Gastrocnemius medialis (tissue), 4 donors: ENCODE results near the gene ELP2.
"Not testable (repeated sequence)": the region's sequence is repeated elsewhere in the genome, so short reads cannot be mapped to it uniquely, and the experiment has no call there.

Experiments used
- CTCF ChIP-seq, 5 experiments: fragments of 450-650 bp in 3 of 5; fragments of 200-600 bp in 2 of 5; sonication (generic) in 2 of 5; IDR thresholded peaks in 4 of 5; conservative IDR thresholded peaks in 1 of 5; 1 replicate in 4 of 5; 2 replicates in 1 of 5; pipeline ENCODE4 v1.5.1; 2016 to 2019; ENCODE audit warnings: antibody characterized with exemption in 5 of 5, mild to moderate bottlenecking in 3 of 5, moderate library complexity in 3 of 5
- POLR2A ChIP-seq, 2 donors: fragments of 450-650 bp; IDR thresholded peaks; one replicate each; pipeline ENCODE4 v1.6.1; 2017; ENCODE audit warnings: antibody characterized with exemption in 2 of 2, mild to moderate bottlenecking in 2 of 2, moderate library complexity in 2 of 2

- TF ChIP-seq CTCF (IDR thresholded peaks at IDR 0.05 in 4 of 5, conservative IDR thresholded peaks at IDR 0.05 in 1 of 5); POLR2A (IDR thresholded peaks at IDR 0.05): not testable (repeated sequence)
Observed at GRCh38 chr18:36168296-36168695, 38.6 kb downstream of the ELP2 start.
